Activated CD8-positive, alpha-beta memory T cell treated with anti-CD3 and anti-CD28 coated beads for 24 hours (primary cell): ENCODE measurements around the gene LYRM1.
"Not testable (repeated sequence)": the region's sequence is repeated elsewhere in the genome, so short reads cannot be mapped to it uniquely, and the experiment has no call there.

Experiments
- DNase-seq: peaks from one replicate; pipeline ENCODE4 v3.0.0-alpha.2; 2020

LYRM1 gene

GRCh38 chr16:20900299-20901067 is at the start of gene LYRM1, which contains the start of gene DCUN1D3:
Gene LYRM1 (plus strand): TSS chr16:20900771. CDS start chr16:20915556, 14,785 bp downstream.
Gene DCUN1D3 (minus strand): TSS chr16:20900358. CDS start chr16:20862538, 37,820 bp downstream.
- DNase-seq = peak; percentile 94

- no peak for DNase-seq
These were observed 49.6 kb upstream of the LYRM1 start for GRCh38 chr16:20850981-20851380.

GRCh38 chr16:20851601-20852000 is 49.0 kb upstream of the LYRM1 start:
- DNase-seq = no peak

GRCh38 chr16:20853143-20853542 is 47.4 kb upstream of the LYRM1 start:
- DNase-seq = no peak

GRCh38 chr16:20853981-20854620 is 46.5 kb upstream of the LYRM1 start:
- DNase-seq = no peak

- DNase-seq = no peak
These were observed 45.6 kb upstream of the LYRM1 start for GRCh38 chr16:20854963-20855362.

GRCh38 chr16:20857281-20857680 is 43.3 kb upstream of the LYRM1 start:
- DNase-seq = no peak

GRCh38 chr16:20859229-20859628 is 41.3 kb upstream of the LYRM1 start:
- no peak for DNase-seq

GRCh38 chr16:20859699-20860098 is 40.9 kb upstream of the LYRM1 start:
- no peak for DNase-seq

GRCh38 chr16:20860361-20860760 is 40.2 kb upstream of the LYRM1 start:
- no peak for DNase-seq

- not testable (repeated sequence) for DNase-seq
These were observed 39.6 kb upstream of the LYRM1 start for GRCh38 chr16:20860995-20861394.

- no peak for DNase-seq
These were observed 38.2 kb upstream of the LYRM1 start for GRCh38 chr16:20862162-20862960.

- DNase-seq = not testable (repeated sequence)
These were observed 36.2 kb upstream of the LYRM1 start for GRCh38 chr16:20864376-20864775.

GRCh38 chr16:20865420-20866131 is 35.0 kb upstream of the LYRM1 start:
- no peak for DNase-seq

GRCh38 chr16:20866145-20866772 is 34.3 kb upstream of the LYRM1 start:
- no peak for DNase-seq

GRCh38 chr16:20866801-20867200 is 33.8 kb upstream of the LYRM1 start:
- no peak for DNase-seq

- DNase-seq = no peak
These were observed 33.0 kb upstream of the LYRM1 start for GRCh38 chr16:20867585-20867984.

GRCh38 chr16:20868890-20869289 is 31.7 kb upstream of the LYRM1 start:
- DNase-seq = no peak

GRCh38 chr16:20870122-20870820 is 30.3 kb upstream of the LYRM1 start:
- no peak for DNase-seq

- no peak for DNase-seq
These were observed 29.3 kb upstream of the LYRM1 start for GRCh38 chr16:20871258-20871657.

- DNase-seq = no peak
These were observed 28.4 kb upstream of the LYRM1 start for GRCh38 chr16:20871941-20872815.
